ENCODE measurements around the gene TMEM43.

The TMEM43 gene

DNA sequence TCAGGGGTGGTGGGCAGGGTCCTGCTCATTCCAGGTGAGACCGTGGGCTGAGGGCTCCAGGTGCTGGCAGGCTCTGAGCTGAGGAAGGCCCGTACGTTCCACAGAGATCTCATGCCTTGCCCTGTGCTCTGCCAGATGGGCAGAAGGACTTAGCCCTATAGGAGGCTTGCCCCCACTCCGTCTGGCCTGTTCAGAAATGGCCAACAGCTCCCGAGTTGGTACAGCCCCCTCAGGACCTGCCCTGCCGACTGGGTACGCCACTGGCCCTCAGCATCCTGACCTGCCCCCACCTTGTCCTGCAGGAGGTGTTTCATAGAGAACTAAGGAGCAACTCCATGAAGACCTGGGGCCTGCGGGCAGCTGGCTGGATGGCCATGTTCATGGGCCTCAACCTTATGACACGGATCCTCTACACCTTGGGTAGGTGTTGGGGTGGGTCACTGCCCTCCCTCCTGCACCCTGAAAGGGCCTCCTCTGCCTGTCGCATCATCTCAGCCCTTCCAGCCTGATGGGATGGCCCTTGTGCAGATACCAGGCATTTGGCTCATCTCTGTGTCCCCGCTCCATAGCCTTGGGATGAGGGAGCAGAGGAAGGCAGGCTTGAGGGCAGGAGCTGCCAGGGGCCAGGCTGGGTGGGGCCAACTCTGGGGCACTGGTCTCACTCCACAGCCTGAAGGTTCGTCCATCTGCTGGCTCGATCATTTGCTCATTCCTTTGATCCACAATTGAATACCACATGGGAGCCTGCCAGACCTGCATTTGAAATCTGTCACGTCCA, 14.2 kb downstream of the TMEM43 start:
- H3K4me1 ChIP-seq (ENCODE audit: insufficient read depth, low read length): no peaks in the 10 kb centered on the region
- TF ChIP-seq EZH2 (IDR thresholded peaks at IDR 0.05; ENCODE audit: borderline replicate concordance, low read depth, low read length, severe bottlenecking): no peak
- TF ChIP-seq, protein P1, sequence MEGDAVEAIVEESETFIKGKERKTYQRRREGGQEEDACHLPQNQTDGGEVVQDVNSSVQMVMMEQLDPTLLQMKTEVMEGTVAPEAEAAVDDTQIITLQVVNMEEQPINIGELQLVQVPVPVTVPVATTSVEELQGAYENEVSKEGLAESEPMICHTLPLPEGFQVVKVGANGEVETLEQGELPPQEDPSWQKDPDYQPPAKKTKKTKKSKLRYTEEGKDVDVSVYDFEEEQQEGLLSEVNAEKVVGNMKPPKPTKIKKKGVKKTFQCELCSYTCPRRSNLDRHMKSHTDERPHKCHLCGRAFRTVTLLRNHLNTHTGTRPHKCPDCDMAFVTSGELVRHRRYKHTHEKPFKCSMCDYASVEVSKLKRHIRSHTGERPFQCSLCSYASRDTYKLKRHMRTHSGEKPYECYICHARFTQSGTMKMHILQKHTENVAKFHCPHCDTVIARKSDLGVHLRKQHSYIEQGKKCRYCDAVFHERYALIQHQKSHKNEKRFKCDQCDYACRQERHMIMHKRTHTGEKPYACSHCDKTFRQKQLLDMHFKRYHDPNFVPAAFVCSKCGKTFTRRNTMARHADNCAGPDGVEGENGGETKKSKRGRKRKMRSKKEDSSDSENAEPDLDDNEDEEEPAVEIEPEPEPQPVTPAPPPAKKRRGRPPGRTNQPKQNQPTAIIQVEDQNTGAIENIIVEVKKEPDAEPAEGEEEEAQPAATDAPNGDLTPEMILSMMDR (IDR thresholded peaks at IDR 0.05; ENCODE audit: borderline replicate concordance, extremely low read depth, low read length, poor library complexity, severe bottlenecking): no peak
- no peaks in the 10 kb centered on the region for H3K79me2 ChIP-seq (ENCODE audit: insufficient read depth, low read length)
- H3K9me3 ChIP-seq (ENCODE audit: insufficient read depth, low read length, severe bottlenecking): no peaks in the 10 kb centered on the region
- H3K4me2 ChIP-seq (ENCODE audit: insufficient read depth, low read length): no peak overlapping the region
- no peak overlapping the region for H2AFZ ChIP-seq (ENCODE audit: low read depth, low read length)
- no peaks in the 10 kb centered on the region for H3K27me3 ChIP-seq (ENCODE audit: insufficient read depth, low read length, poor library complexity)
- no peak for DNase-seq
- ATAC-seq (ENCODE audit: insufficient read depth, low read depth): no peak
- no peak overlapping the region for H3K27ac ChIP-seq (ENCODE audit: low read length)
- no peak overlapping the region for H3K9ac ChIP-seq (ENCODE audit: low read depth, low read length)
- H3K36me3 ChIP-seq (ENCODE audit: insufficient read depth, low read length): peaks cover 85% of the 10 kb centered on the region
- H3K4me3 ChIP-seq (ENCODE audit: low read depth in 1 of 2, low read length in 2 of 2): no peak overlapping the region
- H4K20me1 ChIP-seq (ENCODE audit: insufficient read depth, low read length): 0 out of 2 replicates have a peak, but pooled peaks cover 2% of the 10 kb centered on the region

DNA sequence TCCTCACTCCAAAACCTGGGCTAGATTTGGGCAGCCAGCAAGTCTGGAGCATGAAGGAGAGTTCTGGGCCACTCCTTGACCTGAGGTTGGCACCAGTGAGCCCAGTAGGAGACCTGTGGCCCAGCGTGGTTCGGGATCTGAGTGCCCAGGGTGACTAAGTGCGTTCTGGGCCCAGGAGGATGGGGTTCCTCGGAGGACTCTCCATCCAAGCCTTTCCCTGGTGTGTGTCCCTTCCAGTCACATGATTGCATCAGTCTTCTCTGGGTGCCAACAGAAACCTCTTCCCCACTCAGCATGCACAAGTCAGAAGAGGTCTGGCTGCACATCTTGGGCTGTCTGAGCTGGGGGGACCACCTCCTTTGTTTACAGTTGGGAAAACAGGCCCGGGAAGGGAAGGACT, 14.9 kb downstream of the TMEM43 start:
- H3K9ac ChIP-seq (ENCODE audit: low read depth, low read length): no peak overlapping the region
- no peak for TF ChIP-seq EZH2 (IDR thresholded peaks at IDR 0.05; ENCODE audit: borderline replicate concordance, low read depth, low read length, severe bottlenecking)
- TF ChIP-seq, protein P1 (IDR thresholded peaks at IDR 0.05; ENCODE audit: borderline replicate concordance, extremely low read depth, low read length, poor library complexity, severe bottlenecking): no peak
- DNase-seq (no peak), ATAC-seq (ENCODE audit: insufficient read depth, low read depth) (no peak)
- H4K20me1 ChIP-seq (ENCODE audit: insufficient read depth, low read length): 0 out of 2 replicates have a peak, but pooled peaks cover 2% of the 10 kb centered on the region
- H3K79me2 ChIP-seq (ENCODE audit: insufficient read depth, low read length): no peaks in the 10 kb centered on the region
- no peak overlapping the region for H3K4me2 ChIP-seq (ENCODE audit: insufficient read depth, low read length)
- H3K4me1 ChIP-seq (ENCODE audit: insufficient read depth, low read length): peaks cover 3% of the 10 kb centered on the region; the same call in 1 of the 2 replicates
- H2AFZ ChIP-seq (ENCODE audit: low read depth, low read length): no peak overlapping the region
- H3K36me3 ChIP-seq (ENCODE audit: insufficient read depth, low read length): peaks cover 78% of the 10 kb centered on the region
- no peaks in the 10 kb centered on the region for H3K9me3 ChIP-seq (ENCODE audit: insufficient read depth, low read length, severe bottlenecking)
- no peak overlapping the region for H3K4me3 ChIP-seq (ENCODE audit: low read depth in 1 of 2, low read length in 2 of 2)
- no peaks in the 10 kb centered on the region for H3K27me3 ChIP-seq (ENCODE audit: insufficient read depth, low read length, poor library complexity)
- H3K27ac ChIP-seq (ENCODE audit: low read length): no peak overlapping the region

DNA sequence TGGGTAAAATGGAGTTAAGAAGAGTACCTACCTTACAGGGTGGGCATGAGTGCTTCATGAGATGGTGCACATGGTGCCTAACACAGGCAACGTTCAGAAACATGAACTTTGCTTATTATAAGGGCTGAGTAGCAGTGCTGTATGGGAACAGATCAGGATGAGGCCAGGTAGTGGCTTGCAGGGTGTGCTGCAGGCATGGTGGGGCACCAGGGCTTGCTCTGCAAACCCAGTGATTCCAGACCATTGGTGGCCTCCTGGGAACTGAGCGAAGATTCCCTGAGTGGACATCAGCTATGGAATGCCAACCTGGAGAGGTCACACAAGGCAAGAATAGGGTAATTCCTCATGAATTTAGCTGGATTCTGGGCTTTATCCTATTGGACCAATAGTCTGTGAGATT, 15.8 kb downstream of the TMEM43 start:
- H3K36me3 ChIP-seq (ENCODE audit: insufficient read depth, low read length): peaks cover 75% of the 10 kb centered on the region
- no peak for ATAC-seq (ENCODE audit: insufficient read depth, low read depth)

More for the DNA sequence above, 15.8 kb downstream of the TMEM43 start:
- Histone ChIP-seq H3K4me1 (ENCODE audit: insufficient read depth, low read length) (peaks cover 3% of the 10 kb centered on the region; the same call in 1 of the 2 replicates), H3K27ac (ENCODE audit: low read length) (no peak overlapping the region), H4K20me1 (ENCODE audit: insufficient read depth, low read length) (0 out of 2 replicates have a peak, but pooled peaks cover 2% of the 10 kb centered on the region), H2AFZ (ENCODE audit: low read depth, low read length) (no peak overlapping the region), H3K4me2 (ENCODE audit: insufficient read depth, low read length) (no peak overlapping the region), H3K4me3 (ENCODE audit: low read depth in 1 of 2, low read length in 2 of 2) (no peak overlapping the region), H3K79me2 (ENCODE audit: insufficient read depth, low read length) (no peaks in the 10 kb centered on the region), H3K27me3 (ENCODE audit: insufficient read depth, low read length, poor library complexity) (no peaks in the 10 kb centered on the region), H3K9me3 (ENCODE audit: insufficient read depth, low read length, severe bottlenecking) (no peaks in the 10 kb centered on the region), H3K9ac (ENCODE audit: low read depth, low read length) (no peak overlapping the region)
- DNase-seq: no peak
- no peak for TF ChIP-seq EZH2 (IDR thresholded peaks at IDR 0.05; ENCODE audit: borderline replicate concordance, low read depth, low read length, severe bottlenecking)
- TF ChIP-seq, protein P1 (IDR thresholded peaks at IDR 0.05; ENCODE audit: borderline replicate concordance, extremely low read depth, low read length, poor library complexity, severe bottlenecking): no peak
